OCI-LY1 (cell line): ENCODE measurements around the gene VWC2L.

ENCODE experiments used
- CTCF ChIP-seq: fragments of 200-600 bp; sonication (generic), shearing (Covaris generic); IDR thresholded peaks from 2 replicates; pipeline ENCODE4 v1.5.1; 2017; ENCODE audit warnings: mild to moderate bottlenecking, antibody characterized with exemption, low read length, moderate library complexity, mixed read lengths
- EZH2 ChIP-seq: fragments of 200-600 bp; sonication (generic), shearing (Covaris generic); IDR thresholded peaks from 2 replicates; pipeline ENCODE4 v1.8.0; 2017; ENCODE audit warnings: borderline replicate concordance, mixed run types, mild to moderate bottlenecking, antibody characterized with exemption, low read length, moderate library complexity, mixed read lengths

GRCh38 chr2:214542866-214543265, 132.0 kb downstream of the VWC2L start:
- TF ChIP-seq EZH2 = no peak
- no peak for TF ChIP-seq CTCF
